ENCODE measurements around the gene RPS3A. TPM values are rescaled to one million over a fixed set of nuclear protein-coding genes. Genes with fewer than 3 reads are reported as not detected.
"Not testable (repeated sequence)": the region's sequence is repeated elsewhere in the genome, so short reads cannot be mapped to it uniquely, and the experiment has no call there.

The RPS3A gene
- total and polyA plus RNA-seq, 4 donors: 1,247 to 2,958 (median 2,497) TPM

- H3K4me1 ChIP-seq (ENCODE audit: control insufficient read depth in 5 of 5, insufficient read depth in 5 of 5, low read length in 5 of 5): no peaks in the 10 kb centered on the region
- no peak overlapping the region for H3K9ac ChIP-seq (ENCODE audit: insufficient read depth in 1 of 2, low read length in 2 of 2)
- 79 to 89% methylated on average over 5 of the region's 5 CpGs for WGBS, 2 donors
- TF ChIP-seq CTCF (IDR thresholded peaks at IDR 0.05; ENCODE audit: control extremely low read depth, extremely low read depth): no peak
- no peak overlapping the region for H3K4me3 ChIP-seq
- no peaks in the 10 kb centered on the region for H3K9me3 ChIP-seq (ENCODE audit: control insufficient read depth in 4 of 4, insufficient read depth in 3 of 4, low read length in 3 of 4)
- no peaks in the 10 kb centered on the region for H3K27me3 ChIP-seq (ENCODE audit: control insufficient read depth in 3 of 3, insufficient read depth in 3 of 3, low read length in 2 of 3)
- H3K36me3 ChIP-seq (ENCODE audit: control insufficient read depth in 4 of 4, insufficient read depth in 4 of 4, low read length in 4 of 4): no peaks in the 10 kb centered on the region
- ATAC-seq (ENCODE audit: insufficient read depth, low FRiP score) (no peak), DNase-seq (no peak)
- no peak overlapping the region for H3K27ac ChIP-seq (ENCODE audit: low read depth in 1 of 2, low read length in 1 of 2)
Observed at GRCh38 chr4:151067316-151067970, 32.0 kb upstream of the RPS3A start.

GRCh38 chr4:151074416-151074916 lies 25.0 kb upstream of the RPS3A start:
- no peaks in the 10 kb centered on the region for H3K36me3 ChIP-seq (ENCODE audit: control insufficient read depth in 4 of 4, insufficient read depth in 4 of 4, low read length in 4 of 4)
- no peaks in the 10 kb centered on the region for H3K27me3 ChIP-seq (ENCODE audit: control insufficient read depth in 3 of 3, insufficient read depth in 3 of 3, low read length in 2 of 3)
- no peaks in the 10 kb centered on the region for H3K9me3 ChIP-seq (ENCODE audit: control insufficient read depth in 4 of 4, insufficient read depth in 3 of 4, low read length in 3 of 4)
- no peak overlapping the region for H3K27ac ChIP-seq (ENCODE audit: low read depth in 1 of 2, low read length in 1 of 2)
- TF ChIP-seq CTCF (IDR thresholded peaks at IDR 0.05; ENCODE audit: control extremely low read depth, extremely low read depth): no peak
- ATAC-seq (ENCODE audit: insufficient read depth, low FRiP score) (no peak), DNase-seq (no peak)
- no peak overlapping the region for H3K9ac ChIP-seq (ENCODE audit: insufficient read depth in 1 of 2, low read length in 2 of 2)
- H3K4me1 ChIP-seq (ENCODE audit: control insufficient read depth in 5 of 5, insufficient read depth in 5 of 5, low read length in 5 of 5): no peaks in the 10 kb centered on the region
- H3K4me3 ChIP-seq: no peak overlapping the region

GRCh38 chr4:151077978-151078377 lies 21.4 kb upstream of the RPS3A start:
- not testable (repeated sequence) for DNase-seq; H3K4me3 ChIP-seq; H3K36me3 ChIP-seq (ENCODE audit: control insufficient read depth in 4 of 4, insufficient read depth in 4 of 4, low read length in 4 of 4); H3K27ac ChIP-seq (ENCODE audit: low read depth in 1 of 2, low read length in 1 of 2); ATAC-seq (ENCODE audit: insufficient read depth, low FRiP score); H3K9me3 ChIP-seq (ENCODE audit: control insufficient read depth in 4 of 4, insufficient read depth in 3 of 4, low read length in 3 of 4); H3K4me1 ChIP-seq (ENCODE audit: control insufficient read depth in 5 of 5, insufficient read depth in 5 of 5, low read length in 5 of 5); H3K27me3 ChIP-seq (ENCODE audit: control insufficient read depth in 3 of 3, insufficient read depth in 3 of 3, low read length in 2 of 3); H3K9ac ChIP-seq (ENCODE audit: insufficient read depth in 1 of 2, low read length in 2 of 2)
- 86 to 92% methylated on average over 2 of the region's 2 CpGs for WGBS, 2 donors

GRCh38 chr4:151087467-151087866 lies 12.0 kb upstream of the RPS3A start:
- ATAC-seq (ENCODE audit: insufficient read depth, low FRiP score) (no peak), DNase-seq (no peak)
- Histone ChIP-seq H3K27ac (ENCODE audit: low read depth in 1 of 2, low read length in 1 of 2) (no peak overlapping the region), H3K36me3 (ENCODE audit: control insufficient read depth in 4 of 4, insufficient read depth in 4 of 4, low read length in 4 of 4) (no peaks in the 10 kb centered on the region), H3K9me3 (ENCODE audit: control insufficient read depth in 4 of 4, insufficient read depth in 3 of 4, low read length in 3 of 4) (no peaks in the 10 kb centered on the region), H3K4me3 (no peak overlapping the region), H3K27me3 (ENCODE audit: control insufficient read depth in 3 of 3, insufficient read depth in 3 of 3, low read length in 2 of 3) (no peaks in the 10 kb centered on the region), H3K4me1 (ENCODE audit: control insufficient read depth in 5 of 5, insufficient read depth in 5 of 5, low read length in 5 of 5) (no peaks in the 10 kb centered on the region), H3K9ac (ENCODE audit: insufficient read depth in 1 of 2, low read length in 2 of 2) (no peak overlapping the region)
- TF ChIP-seq CTCF (IDR thresholded peaks at IDR 0.05; ENCODE audit: control extremely low read depth, extremely low read depth): no peak
- 85 to 96% methylated on average over 8 of the region's 8 CpGs for WGBS, 2 donors
